ENCODE results near the gene ADGRL3.

Gene ADGRL3

DNA sequence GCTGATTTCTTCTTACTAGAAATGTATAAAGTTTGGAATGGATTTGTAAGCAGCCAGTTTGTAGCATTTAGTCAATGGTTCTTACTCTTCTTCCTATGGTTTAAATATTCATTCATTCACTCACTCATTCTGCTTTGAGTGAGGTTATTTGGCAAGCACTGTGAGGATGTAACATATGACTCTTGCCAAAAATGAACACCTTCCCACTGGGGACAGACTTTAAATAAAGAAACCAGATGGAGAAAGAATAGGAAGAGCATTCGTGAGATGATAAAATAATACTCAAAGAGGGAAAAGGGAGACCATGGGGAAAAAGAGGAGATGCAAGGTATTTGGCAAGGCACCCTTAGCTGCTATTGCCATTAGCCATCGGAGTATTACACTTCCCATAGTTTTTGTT lies 586.1 kb downstream of the ADGRL3 start:
- Histone ChIP-seq H3K27ac (ENCODE audit: low read depth, low read length) (no peak overlapping the region), H3K27me3 (ENCODE audit: control insufficient read depth in 1 of 2, insufficient read depth in 2 of 2, low read length in 2 of 2) (no peaks in the 10 kb centered on the region), H3K9me3 (ENCODE audit: low read length) (no peaks in the 10 kb centered on the region), H3K36me3 (ENCODE audit: insufficient read depth, low read length) (no peaks in the 10 kb centered on the region), H3K9ac (ENCODE audit: low read length) (no peak overlapping the region), H3K4me3 (ENCODE audit: low read depth in 1 of 2, low read length in 2 of 2) (no peak overlapping the region), H3K4me1 (ENCODE audit: insufficient read depth, low read length) (no peaks in the 10 kb centered on the region)

DNA sequence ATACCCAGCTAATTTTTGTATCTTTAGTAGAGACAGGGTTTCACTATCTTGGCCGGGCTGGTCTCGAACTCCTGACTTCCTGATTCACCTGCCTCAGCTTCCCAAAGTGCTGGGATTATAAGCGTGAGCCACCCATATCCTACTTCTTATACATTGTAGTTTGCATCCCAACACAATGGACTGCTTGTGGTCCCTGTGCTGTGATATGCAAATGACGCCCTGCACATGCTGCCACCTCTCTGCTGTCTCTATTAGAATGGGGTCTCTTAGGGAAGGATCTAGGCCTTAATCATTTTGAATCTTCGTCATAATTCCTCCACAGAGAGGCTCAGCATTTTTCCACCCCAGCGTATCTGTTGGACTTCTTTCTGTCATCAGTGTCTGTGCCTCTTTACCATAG lies 595.9 kb downstream of the ADGRL3 start:
- Histone ChIP-seq H3K4me3 (ENCODE audit: low read depth in 1 of 2, low read length in 2 of 2) (no peak overlapping the region), H3K36me3 (ENCODE audit: insufficient read depth, low read length) (no peaks in the 10 kb centered on the region), H3K27me3 (ENCODE audit: control insufficient read depth in 1 of 2, insufficient read depth in 2 of 2, low read length in 2 of 2) (no peaks in the 10 kb centered on the region), H3K4me1 (ENCODE audit: insufficient read depth, low read length) (no peaks in the 10 kb centered on the region), H3K27ac (ENCODE audit: low read depth, low read length) (no peak overlapping the region), H3K9me3 (ENCODE audit: low read length) (no peaks in the 10 kb centered on the region), H3K9ac (ENCODE audit: low read length) (no peak overlapping the region)

DNA sequence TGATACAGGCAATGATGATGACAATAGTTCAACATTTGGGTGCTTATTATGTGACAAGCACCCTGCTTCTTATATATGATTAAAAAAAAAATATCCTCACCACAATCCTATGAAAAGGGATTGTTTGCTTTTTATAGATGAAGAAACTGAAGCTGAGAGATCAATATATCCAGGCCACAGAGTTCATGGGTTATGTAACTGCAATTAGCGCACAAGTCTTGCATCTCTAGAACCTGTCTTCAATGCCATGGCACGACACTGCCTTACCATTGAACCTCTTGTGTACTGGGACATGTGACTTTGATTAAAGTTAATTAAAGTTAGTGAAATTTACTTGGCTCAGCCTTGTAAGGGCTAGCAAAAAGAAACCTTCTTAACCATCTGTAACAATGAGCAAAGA lies 599.7 kb downstream of the ADGRL3 start:
- no peak overlapping the region for H3K4me3 ChIP-seq (ENCODE audit: low read depth in 1 of 2, low read length in 2 of 2)
- no peak overlapping the region for H3K9ac ChIP-seq (ENCODE audit: low read length)
- no peak overlapping the region for H3K27ac ChIP-seq (ENCODE audit: low read depth, low read length)
- H3K27me3 ChIP-seq (ENCODE audit: control insufficient read depth in 1 of 2, insufficient read depth in 2 of 2, low read length in 2 of 2), result no peaks in the 10 kb centered on the region
- no peaks in the 10 kb centered on the region for H3K9me3 ChIP-seq (ENCODE audit: low read length)
- H3K36me3 ChIP-seq (ENCODE audit: insufficient read depth, low read length), result no peaks in the 10 kb centered on the region
- H3K4me1 ChIP-seq (ENCODE audit: insufficient read depth, low read length), result no peaks in the 10 kb centered on the region

DNA sequence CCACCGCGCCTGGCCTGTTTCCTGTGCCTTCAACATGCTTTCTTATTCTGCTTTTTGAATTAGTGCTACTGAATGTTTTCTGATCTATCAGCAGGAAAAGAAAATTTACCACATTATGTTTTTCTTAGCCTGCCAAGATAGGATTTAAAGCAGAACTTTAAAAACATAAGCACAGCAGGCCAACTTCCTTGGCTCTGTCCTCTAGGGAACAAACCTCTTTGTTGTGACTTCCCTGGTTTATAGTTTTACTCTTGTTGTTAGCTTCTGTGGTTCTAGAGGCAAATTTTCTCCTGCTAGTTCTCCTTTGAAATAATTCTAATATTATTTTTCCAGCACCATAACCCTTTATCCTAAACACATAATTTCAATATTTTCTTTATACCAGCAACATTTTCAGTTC lies 605.1 kb downstream of the ADGRL3 start:
- Histone ChIP-seq H3K4me1 (ENCODE audit: insufficient read depth, low read length) (no peaks in the 10 kb centered on the region), H3K27me3 (ENCODE audit: control insufficient read depth in 1 of 2, insufficient read depth in 2 of 2, low read length in 2 of 2) (no peaks in the 10 kb centered on the region), H3K9ac (ENCODE audit: low read length) (no peak overlapping the region), H3K36me3 (ENCODE audit: insufficient read depth, low read length) (no peaks in the 10 kb centered on the region), H3K27ac (ENCODE audit: low read depth, low read length) (no peak overlapping the region), H3K9me3 (ENCODE audit: low read length) (no peaks in the 10 kb centered on the region), H3K4me3 (ENCODE audit: low read depth in 1 of 2, low read length in 2 of 2) (no peak overlapping the region)

DNA sequence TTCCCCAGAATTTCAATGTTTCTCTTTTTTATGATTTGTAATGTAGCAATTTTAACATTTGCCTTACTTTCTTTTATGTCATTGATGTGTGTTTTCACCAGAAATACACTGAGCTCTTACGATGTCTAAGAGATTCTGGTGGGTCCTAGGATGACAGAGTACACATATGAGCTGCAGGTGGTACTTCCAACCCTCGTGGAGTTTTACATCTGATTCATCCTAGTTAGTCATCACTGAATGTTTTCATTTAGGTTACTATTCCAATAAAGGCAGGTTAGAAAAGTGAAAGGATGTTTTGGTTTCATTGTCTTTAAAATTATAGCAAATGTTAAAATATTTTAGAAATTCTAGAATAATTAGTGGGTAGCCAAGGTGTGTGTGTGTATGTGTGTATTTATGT lies 605.9 kb downstream of the ADGRL3 start:
- Histone ChIP-seq H3K4me3 (ENCODE audit: low read depth in 1 of 2, low read length in 2 of 2) (no peak overlapping the region), H3K9me3 (ENCODE audit: low read length) (no peaks in the 10 kb centered on the region), H3K4me1 (ENCODE audit: insufficient read depth, low read length) (no peaks in the 10 kb centered on the region), H3K27ac (ENCODE audit: low read depth, low read length) (no peak overlapping the region), H3K27me3 (ENCODE audit: control insufficient read depth in 1 of 2, insufficient read depth in 2 of 2, low read length in 2 of 2) (no peaks in the 10 kb centered on the region), H3K9ac (ENCODE audit: low read length) (no peak overlapping the region), H3K36me3 (ENCODE audit: insufficient read depth, low read length) (no peaks in the 10 kb centered on the region)

DNA sequence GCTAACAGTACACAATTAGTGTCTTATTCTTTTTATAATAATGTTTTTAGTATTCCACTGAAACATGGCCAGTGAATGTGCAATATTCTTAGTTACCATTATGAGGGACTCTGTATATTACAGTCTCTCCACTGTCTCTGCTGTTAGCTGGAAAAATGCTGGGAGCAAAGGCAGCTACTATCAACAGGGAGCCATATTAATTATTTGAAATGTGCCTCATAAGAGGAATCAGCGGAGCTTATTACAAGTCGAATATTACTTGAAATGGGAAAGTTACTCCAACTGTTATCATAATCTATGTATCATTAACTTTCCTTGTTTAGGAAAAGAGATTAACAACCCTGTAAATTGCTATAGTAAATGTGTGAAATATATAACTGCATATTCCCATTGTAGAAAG lies 612.0 kb downstream of the ADGRL3 start:
- no peaks in the 10 kb centered on the region for H3K27me3 ChIP-seq (ENCODE audit: control insufficient read depth in 1 of 2, insufficient read depth in 2 of 2, low read length in 2 of 2)
- no peak overlapping the region for H3K27ac ChIP-seq (ENCODE audit: low read depth, low read length)
- H3K4me3 ChIP-seq (ENCODE audit: low read depth in 1 of 2, low read length in 2 of 2), result no peak overlapping the region
- H3K4me1 ChIP-seq (ENCODE audit: insufficient read depth, low read length), result no peaks in the 10 kb centered on the region
- H3K9ac ChIP-seq (ENCODE audit: low read length), result no peak overlapping the region
- no peaks in the 10 kb centered on the region for H3K9me3 ChIP-seq (ENCODE audit: low read length)
- H3K36me3 ChIP-seq (ENCODE audit: insufficient read depth, low read length), result no peaks in the 10 kb centered on the region

DNA sequence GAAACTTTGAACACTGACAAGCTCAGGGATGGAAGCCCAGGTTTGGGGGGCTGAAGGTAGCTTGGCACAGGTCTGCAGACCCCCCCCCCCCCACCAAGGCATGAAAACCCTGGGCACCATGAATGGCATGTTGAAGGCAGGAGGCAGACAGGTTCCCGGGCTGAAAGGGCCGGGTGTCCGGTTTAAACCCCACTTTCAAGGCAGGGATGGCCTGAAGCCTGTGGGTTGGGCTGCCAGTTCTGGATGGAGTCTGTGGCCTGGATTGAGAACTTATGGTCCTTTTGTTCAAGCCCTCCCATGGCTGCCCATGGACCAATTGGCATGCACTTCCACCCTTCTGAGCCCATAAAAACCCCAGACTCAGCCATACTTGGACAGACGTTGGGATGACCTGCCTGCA lies 616.9 kb downstream of the ADGRL3 start:
- no peak overlapping the region for H3K27ac ChIP-seq (ENCODE audit: low read depth, low read length)
- H3K9ac ChIP-seq (ENCODE audit: low read length), result no peak overlapping the region
- no peaks in the 10 kb centered on the region for H3K4me1 ChIP-seq (ENCODE audit: insufficient read depth, low read length)
- H3K9me3 ChIP-seq (ENCODE audit: low read length), result no peaks in the 10 kb centered on the region
- H3K36me3 ChIP-seq (ENCODE audit: insufficient read depth, low read length), result no peaks in the 10 kb centered on the region
- no peaks in the 10 kb centered on the region for H3K27me3 ChIP-seq (ENCODE audit: control insufficient read depth in 1 of 2, insufficient read depth in 2 of 2, low read length in 2 of 2)
- no peak overlapping the region for H3K4me3 ChIP-seq (ENCODE audit: low read depth in 1 of 2, low read length in 2 of 2)

DNA sequence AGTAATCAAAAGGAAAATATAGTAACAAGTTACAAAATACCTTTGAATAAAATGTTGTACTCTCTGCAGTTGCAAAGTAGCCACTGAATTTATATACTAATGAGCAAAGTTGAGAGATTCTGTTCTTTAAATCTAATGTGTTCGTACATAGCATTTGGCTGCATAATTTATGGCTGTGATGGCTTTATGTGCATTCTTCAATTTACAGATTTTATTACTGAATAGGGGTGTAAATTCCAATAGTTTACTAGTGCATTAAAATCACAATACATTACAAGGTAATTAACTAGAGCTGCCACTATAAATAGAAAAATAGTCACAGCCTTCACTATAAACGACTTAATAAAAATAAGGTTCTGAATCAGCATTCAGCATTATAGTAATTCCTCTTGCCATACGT lies 620.0 kb downstream of the ADGRL3 start:
- no peak overlapping the region for H3K4me3 ChIP-seq (ENCODE audit: low read depth in 1 of 2, low read length in 2 of 2)
- no peaks in the 10 kb centered on the region for H3K4me1 ChIP-seq (ENCODE audit: insufficient read depth, low read length)
- H3K27me3 ChIP-seq (ENCODE audit: control insufficient read depth in 1 of 2, insufficient read depth in 2 of 2, low read length in 2 of 2), result no peaks in the 10 kb centered on the region
- H3K27ac ChIP-seq (ENCODE audit: low read depth, low read length), result no peak overlapping the region
- no peak overlapping the region for H3K9ac ChIP-seq (ENCODE audit: low read length)
- H3K9me3 ChIP-seq (ENCODE audit: low read length), result no peaks in the 10 kb centered on the region
- H3K36me3 ChIP-seq (ENCODE audit: insufficient read depth, low read length), result no peaks in the 10 kb centered on the region

DNA sequence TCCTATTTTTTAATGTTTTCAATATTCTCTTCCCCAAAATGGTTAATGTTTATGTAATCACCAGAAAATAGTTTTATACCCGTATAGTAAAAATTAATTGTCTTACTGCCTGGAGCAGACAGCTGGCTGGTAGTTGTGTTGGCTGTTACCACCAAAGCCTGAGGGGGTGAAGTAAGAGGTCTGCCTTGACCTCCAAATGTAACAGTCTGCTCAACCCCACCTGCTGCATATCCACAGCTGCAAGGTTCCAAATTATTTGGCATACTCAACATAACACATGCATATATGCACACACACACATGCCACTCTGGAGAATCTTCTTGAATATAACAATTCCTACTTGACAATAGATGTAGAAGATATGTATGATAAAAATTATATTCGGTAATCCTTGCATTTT lies 624.3 kb downstream of the ADGRL3 start:
- Histone ChIP-seq H3K36me3 (ENCODE audit: insufficient read depth, low read length) (no peaks in the 10 kb centered on the region), H3K27me3 (ENCODE audit: control insufficient read depth in 1 of 2, insufficient read depth in 2 of 2, low read length in 2 of 2) (no peaks in the 10 kb centered on the region), H3K9ac (ENCODE audit: low read length) (no peak overlapping the region), H3K27ac (ENCODE audit: low read depth, low read length) (no peak overlapping the region), H3K9me3 (ENCODE audit: low read length) (no peaks in the 10 kb centered on the region), H3K4me1 (ENCODE audit: insufficient read depth, low read length) (no peaks in the 10 kb centered on the region), H3K4me3 (ENCODE audit: low read depth in 1 of 2, low read length in 2 of 2) (no peak overlapping the region)

DNA sequence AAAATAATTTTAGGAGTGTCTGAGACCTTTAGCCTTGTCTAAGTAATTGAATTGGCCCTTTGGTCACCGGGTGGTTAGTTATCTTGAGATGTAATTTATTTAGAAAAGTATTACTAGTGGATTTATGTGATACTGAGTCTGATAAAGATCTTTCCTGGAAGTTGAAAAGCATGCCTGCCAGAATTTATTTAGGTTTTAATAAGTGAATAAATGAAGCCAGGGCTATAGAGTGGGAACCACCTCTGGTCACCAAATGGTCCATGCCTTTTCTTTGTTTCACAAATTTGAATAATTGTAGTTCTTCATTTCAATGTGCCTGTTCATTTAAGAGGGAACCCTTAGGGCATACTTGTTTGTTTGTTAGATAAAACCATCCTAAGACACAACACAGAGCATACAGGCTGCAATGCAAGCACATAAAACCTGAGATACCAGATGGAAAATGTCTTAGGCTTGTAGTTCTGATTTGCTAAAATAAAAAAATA lies 627.8 kb downstream of the ADGRL3 start:
- H3K4me3 ChIP-seq (ENCODE audit: low read depth in 1 of 2, low read length in 2 of 2), result no peak overlapping the region
- H3K36me3 ChIP-seq (ENCODE audit: insufficient read depth, low read length), result no peaks in the 10 kb centered on the region
- H3K9me3 ChIP-seq (ENCODE audit: low read length), result no peaks in the 10 kb centered on the region
- H3K4me1 ChIP-seq (ENCODE audit: insufficient read depth, low read length), result no peaks in the 10 kb centered on the region
- no peak overlapping the region for H3K9ac ChIP-seq (ENCODE audit: low read length)
- H3K27me3 ChIP-seq (ENCODE audit: control insufficient read depth in 1 of 2, insufficient read depth in 2 of 2, low read length in 2 of 2), result no peaks in the 10 kb centered on the region
- H3K27ac ChIP-seq (ENCODE audit: low read depth, low read length), result no peak overlapping the region

DNA sequence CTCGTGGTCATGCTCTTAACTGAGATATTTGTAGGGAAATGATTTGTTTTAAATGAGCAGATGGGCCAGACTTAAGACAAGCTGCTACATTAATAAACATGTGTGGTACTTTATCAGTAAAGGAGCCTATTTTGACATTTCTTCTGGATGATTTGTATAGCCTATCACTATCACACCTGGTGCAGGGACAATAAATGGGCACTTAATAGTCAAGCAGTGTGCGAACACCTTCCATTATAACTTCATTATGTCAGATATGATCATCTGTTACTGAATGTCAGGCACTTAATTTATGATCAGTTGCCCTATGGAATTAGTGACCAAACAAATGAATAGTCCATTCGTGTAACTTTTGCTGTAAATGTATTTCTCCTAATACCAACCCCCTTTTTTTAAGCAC lies 628.8 kb downstream of the ADGRL3 start:
- Histone ChIP-seq H3K36me3 (ENCODE audit: insufficient read depth, low read length) (no peaks in the 10 kb centered on the region), H3K4me1 (ENCODE audit: insufficient read depth, low read length) (no peaks in the 10 kb centered on the region), H3K9ac (ENCODE audit: low read length) (no peak overlapping the region), H3K27me3 (ENCODE audit: control insufficient read depth in 1 of 2, insufficient read depth in 2 of 2, low read length in 2 of 2) (no peaks in the 10 kb centered on the region), H3K9me3 (ENCODE audit: low read length) (no peaks in the 10 kb centered on the region), H3K27ac (ENCODE audit: low read depth, low read length) (no peak overlapping the region), H3K4me3 (ENCODE audit: low read depth in 1 of 2, low read length in 2 of 2) (no peak overlapping the region)

DNA sequence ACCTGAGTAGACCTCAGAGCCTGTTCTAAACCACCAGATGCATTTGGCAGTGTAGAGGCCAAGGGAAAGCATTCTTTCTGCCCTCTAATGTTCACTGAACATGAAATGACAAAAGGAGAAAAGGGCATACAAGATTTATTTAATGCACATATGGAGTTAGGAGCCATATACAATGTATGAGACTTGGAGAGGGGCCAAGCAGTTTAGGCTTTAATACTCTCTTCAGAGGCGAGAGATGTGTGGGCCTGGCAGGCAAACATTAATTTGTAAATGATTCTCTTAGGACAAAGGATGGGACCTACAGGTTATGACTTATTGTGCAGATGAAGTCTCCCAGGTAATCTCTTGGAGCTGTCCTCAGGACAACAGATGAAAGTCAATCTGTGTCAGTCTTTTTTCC lies 631.9 kb downstream of the ADGRL3 start:
- Histone ChIP-seq H3K36me3 (ENCODE audit: insufficient read depth, low read length) (no peaks in the 10 kb centered on the region), H3K27ac (ENCODE audit: low read depth, low read length) (no peak overlapping the region), H3K4me3 (ENCODE audit: low read depth in 1 of 2, low read length in 2 of 2) (no peak overlapping the region), H3K9ac (ENCODE audit: low read length) (no peak overlapping the region), H3K27me3 (ENCODE audit: control insufficient read depth in 1 of 2, insufficient read depth in 2 of 2, low read length in 2 of 2) (no peaks in the 10 kb centered on the region), H3K4me1 (ENCODE audit: insufficient read depth, low read length) (no peaks in the 10 kb centered on the region), H3K9me3 (ENCODE audit: low read length) (no peaks in the 10 kb centered on the region)

All from muscle layer of colon (tissue), 2 donors.